Activated T-helper 2 cell treated with anti-CD3 and anti-CD28 coated beads, Interferon-gamma antibody, Interleukin-2, Interleukin-4, amounts not matched to agents 10 μg/mL and 5 μg/mL and 100 μg/mL, durations not matched to agents 14 hours and 24 hours and 36 hours (primary cell): ENCODE measurements around the gene HK1. TPM values are rescaled to one million over a fixed set of nuclear protein-coding genes. Genes with fewer than 3 reads are reported as not detected.

ENCODE experiments used
- DNase-seq: peaks from one replicate; pipeline ENCODE4 v3.0.0; 2021; ENCODE audit warnings: low spot score
- H3K27ac Mint-ChIP-seq: one replicate; pipeline ENCODE4 v1.8.0; 2021; ENCODE audit warnings: mixed read lengths
- H3K27me3 Mint-ChIP-seq: one replicate; pipeline ENCODE4 v1.8.0; 2021; ENCODE audit warnings: low read depth, mixed read lengths
- H3K36me3 Mint-ChIP-seq: one replicate; pipeline ENCODE4 v1.8.0; 2021; ENCODE audit warnings: low read depth, mixed read lengths
- H3K4me1 Mint-ChIP-seq: one replicate; pipeline ENCODE4 v1.8.0; 2021; ENCODE audit warnings: low read depth, mixed read lengths
- H3K4me3 Mint-ChIP-seq: one replicate; pipeline ENCODE4 v1.8.0; 2021; ENCODE audit warnings: low read depth, mild to moderate bottlenecking, moderate library complexity, mixed read lengths
- H3K9me3 Mint-ChIP-seq: one replicate; pipeline ENCODE4 v1.8.0; 2021; ENCODE audit warnings: mixed read lengths
- intact Hi-C: fragments of 100-400 bp; cut with micrococcal nuclease; formaldehyde crosslinking; loops from one replicate; pipeline ENCODE4 v1.15.1; 2023
- total RNA-seq: library from RNA; stranded (reverse); gene quantifications from 2 replicates; pipeline ENCODE4 v1.2.3, GENCODE V29; 2022

The HK1 gene
- total RNA-seq, 1 donor from 2014 or later = 197 TPM

DNA sequence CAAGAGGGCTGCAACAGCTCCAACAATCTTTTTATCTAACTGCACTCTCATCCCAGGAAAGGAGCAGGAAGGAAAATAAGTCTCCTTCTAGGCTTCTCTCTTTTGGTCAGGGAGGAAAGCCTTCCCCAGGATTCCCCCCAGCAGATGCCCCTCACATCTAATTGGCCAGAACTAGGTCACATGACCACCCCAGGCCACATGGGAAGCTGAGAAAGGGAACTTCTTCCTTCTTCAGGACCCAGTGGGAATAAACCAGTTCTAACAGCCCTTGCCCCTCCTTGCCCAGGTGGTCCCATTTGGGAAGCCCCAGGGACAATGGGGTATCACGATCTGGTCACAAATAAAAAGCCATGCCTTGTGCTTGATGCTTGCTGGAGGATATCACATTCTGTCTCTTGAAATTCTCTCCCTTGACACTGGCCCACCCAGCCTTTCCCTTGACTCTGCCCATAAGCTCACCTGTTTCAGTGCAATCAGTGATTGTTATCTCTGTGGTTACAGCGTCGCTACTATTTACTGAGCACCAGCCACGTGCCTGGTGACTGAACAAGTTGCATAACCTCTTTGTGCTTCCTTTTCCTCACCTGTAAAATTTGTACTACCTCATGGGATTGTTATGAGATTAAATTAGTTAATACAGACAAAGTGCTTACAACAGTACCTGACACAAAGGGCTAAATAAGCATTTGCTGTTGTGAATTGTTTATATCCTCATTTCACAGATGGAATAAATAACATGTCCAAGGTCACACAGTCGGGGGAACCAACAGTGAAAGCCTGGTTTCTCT is 147.4 kb downstream of the HK1 start:
- Mint-ChIP-seq H3K4me3 (no peak overlapping the region), H3K36me3 (no peaks in the 10 kb centered on the region), H3K4me1 (peaks cover 17% of the 10 kb centered on the region), H3K27me3 (no peaks in the 10 kb centered on the region), H3K27ac (no peak overlapping the region), H3K9me3 (no peaks in the 10 kb centered on the region)
- no peak for DNase-seq
- intact Hi-C loops = loop anchor here (2.0 kb wide), 1 partner anchor 81 kb away; no protein-coding TSS in a partner anchor

DNA sequence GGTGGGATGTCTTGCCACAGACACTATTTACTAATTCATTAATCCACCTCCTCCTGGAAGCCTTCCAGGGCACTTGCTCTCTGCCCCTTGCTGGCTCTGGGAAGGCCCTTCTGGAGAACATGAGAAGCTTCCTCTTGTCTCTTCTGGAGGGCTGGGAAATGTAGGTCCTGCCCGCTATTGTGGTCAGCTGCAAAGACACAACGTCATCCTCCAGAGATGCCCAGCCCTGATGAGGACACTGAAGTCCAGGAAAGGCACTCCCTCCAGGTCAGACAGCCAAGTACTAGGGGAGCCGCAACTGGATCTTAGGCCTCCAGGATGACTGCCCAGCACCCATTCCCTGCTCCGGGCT is 148.1 kb downstream of the HK1 start:
- intact Hi-C loops = loop anchor here (2.0 kb wide), 1 partner anchor 80 kb away; no protein-coding TSS in a partner anchor
- H3K27me3 Mint-ChIP-seq = no peaks in the 10 kb centered on the region
- DNase-seq = no peak
- H3K4me1 Mint-ChIP-seq = peaks cover 17% of the 10 kb centered on the region
- H3K9me3 Mint-ChIP-seq = no peaks in the 10 kb centered on the region
- no peak overlapping the region for H3K27ac Mint-ChIP-seq
- no peaks in the 10 kb centered on the region for H3K36me3 Mint-ChIP-seq
- no peak overlapping the region for H3K4me3 Mint-ChIP-seq

DNA sequence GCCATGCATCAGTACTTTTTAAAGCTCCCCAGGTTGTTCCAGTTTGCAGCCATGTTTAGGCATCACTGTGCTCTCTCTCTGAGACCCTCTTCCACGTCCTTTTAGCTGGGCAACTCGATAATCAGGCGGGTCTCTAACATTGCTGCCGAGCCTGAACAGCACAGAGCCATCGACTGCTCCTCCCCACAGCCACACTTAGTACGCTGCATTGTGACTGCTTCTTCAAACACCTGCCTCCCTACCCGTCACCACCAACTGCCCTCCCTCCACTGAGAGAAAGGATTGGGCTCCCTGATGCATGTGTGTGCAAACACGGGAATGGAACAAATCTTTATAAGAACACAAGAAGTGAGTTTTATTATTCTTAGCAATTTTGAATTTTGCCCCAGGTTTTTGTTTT is 149.9 kb downstream of the HK1 start:
- no peaks in the 10 kb centered on the region for H3K36me3 Mint-ChIP-seq
- no peak for DNase-seq
- intact Hi-C loops = no loop called here
- H3K4me3 Mint-ChIP-seq = no peak overlapping the region
- H3K27me3 Mint-ChIP-seq = peaks cover 2% of the 10 kb centered on the region
- peaks cover 17% of the 10 kb centered on the region for H3K4me1 Mint-ChIP-seq
- no peak overlapping the region for H3K27ac Mint-ChIP-seq
- H3K9me3 Mint-ChIP-seq = no peaks in the 10 kb centered on the region

DNA sequence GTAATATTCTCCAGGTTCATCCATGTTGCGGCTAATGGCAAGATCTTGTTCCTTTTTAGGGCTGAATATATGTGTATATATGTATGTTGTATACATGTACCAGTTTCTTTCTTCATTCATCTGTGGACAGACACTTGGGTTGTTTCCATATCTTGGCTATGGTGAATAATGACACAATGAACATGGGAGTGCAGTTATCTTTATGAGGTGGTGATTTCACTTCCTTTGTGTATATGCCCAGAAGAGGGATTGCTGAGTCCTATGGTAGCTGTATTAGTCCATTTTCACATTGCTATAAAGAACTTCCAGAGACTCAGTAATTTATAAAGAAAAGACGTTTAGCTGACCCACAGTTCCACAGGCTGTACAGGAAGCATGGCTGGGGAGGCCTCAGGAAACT is 155.9 kb downstream of the HK1 start:
- Mint-ChIP-seq H3K9me3 (no peaks in the 10 kb centered on the region), H3K36me3 (no peaks in the 10 kb centered on the region), H3K27ac (no peak overlapping the region), H3K4me3 (no peak overlapping the region), H3K4me1 (no peaks in the 10 kb centered on the region), H3K27me3 (peaks cover 13% of the 10 kb centered on the region)
- no peak for DNase-seq
- intact Hi-C loops = no loop called here

DNA sequence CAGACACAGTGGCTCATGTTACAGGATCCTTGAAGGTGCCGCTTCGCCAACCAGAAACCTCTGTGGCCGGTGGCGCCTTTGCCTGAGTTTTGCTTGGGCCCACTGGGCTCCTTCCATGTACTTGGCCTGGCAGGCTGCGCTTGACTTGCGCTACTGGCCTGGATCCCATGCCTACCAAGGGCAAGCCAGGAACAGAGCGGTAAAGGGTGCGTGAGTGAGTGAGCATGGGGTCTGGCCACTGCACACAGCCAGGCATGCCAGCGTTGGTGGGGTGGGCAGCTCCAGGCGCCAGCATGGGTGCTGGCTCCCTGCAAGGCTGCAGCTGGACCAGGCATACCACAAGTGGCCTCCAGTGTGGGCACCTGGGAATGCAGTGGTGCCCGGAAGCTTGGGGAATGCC is 156.6 kb downstream of the HK1 start:
- intact Hi-C loops = no loop called here
- Mint-ChIP-seq H3K4me1 (no peaks in the 10 kb centered on the region), H3K27me3 (peaks cover 13% of the 10 kb centered on the region), H3K9me3 (no peaks in the 10 kb centered on the region), H3K36me3 (no peaks in the 10 kb centered on the region), H3K27ac (no peak overlapping the region), H3K4me3 (no peak overlapping the region)
- no peak for DNase-seq

DNA sequence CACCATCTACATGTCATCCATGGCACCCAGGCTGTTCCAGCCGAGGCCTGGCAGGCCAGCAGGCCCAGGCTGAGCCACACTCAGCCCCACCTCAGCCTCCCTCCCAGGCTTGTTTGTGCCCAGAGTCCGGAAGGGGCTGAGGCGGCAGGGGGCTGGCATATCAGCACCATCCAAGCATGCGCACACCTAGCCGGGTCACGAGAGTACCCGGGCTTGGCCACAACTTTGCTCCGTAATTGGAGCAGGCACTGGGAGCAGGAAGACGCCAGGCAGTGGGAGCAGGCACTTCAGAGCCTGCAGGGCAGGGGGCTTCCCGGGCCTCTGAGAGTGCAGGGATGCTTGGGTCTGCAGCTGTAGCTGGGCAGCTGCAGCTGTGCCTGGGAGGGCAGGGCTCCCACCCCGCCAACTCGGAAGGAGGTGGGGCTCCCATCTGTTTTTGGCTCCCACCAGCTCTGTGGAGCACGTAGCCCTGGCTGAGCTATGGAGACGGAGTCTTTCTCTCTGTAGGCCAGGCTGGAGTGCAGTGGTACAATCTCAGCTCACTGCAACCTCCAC is 157.7 kb downstream of the HK1 start:
- no peaks in the 10 kb centered on the region for H3K9me3 Mint-ChIP-seq
- H3K4me1 Mint-ChIP-seq = no peaks in the 10 kb centered on the region
- DNase-seq = no peak
- no peaks in the 10 kb centered on the region for H3K36me3 Mint-ChIP-seq
- H3K27ac Mint-ChIP-seq = no peak overlapping the region
- peaks cover 13% of the 10 kb centered on the region for H3K27me3 Mint-ChIP-seq
- intact Hi-C loops = no loop called here
- H3K4me3 Mint-ChIP-seq = no peak overlapping the region

DNA sequence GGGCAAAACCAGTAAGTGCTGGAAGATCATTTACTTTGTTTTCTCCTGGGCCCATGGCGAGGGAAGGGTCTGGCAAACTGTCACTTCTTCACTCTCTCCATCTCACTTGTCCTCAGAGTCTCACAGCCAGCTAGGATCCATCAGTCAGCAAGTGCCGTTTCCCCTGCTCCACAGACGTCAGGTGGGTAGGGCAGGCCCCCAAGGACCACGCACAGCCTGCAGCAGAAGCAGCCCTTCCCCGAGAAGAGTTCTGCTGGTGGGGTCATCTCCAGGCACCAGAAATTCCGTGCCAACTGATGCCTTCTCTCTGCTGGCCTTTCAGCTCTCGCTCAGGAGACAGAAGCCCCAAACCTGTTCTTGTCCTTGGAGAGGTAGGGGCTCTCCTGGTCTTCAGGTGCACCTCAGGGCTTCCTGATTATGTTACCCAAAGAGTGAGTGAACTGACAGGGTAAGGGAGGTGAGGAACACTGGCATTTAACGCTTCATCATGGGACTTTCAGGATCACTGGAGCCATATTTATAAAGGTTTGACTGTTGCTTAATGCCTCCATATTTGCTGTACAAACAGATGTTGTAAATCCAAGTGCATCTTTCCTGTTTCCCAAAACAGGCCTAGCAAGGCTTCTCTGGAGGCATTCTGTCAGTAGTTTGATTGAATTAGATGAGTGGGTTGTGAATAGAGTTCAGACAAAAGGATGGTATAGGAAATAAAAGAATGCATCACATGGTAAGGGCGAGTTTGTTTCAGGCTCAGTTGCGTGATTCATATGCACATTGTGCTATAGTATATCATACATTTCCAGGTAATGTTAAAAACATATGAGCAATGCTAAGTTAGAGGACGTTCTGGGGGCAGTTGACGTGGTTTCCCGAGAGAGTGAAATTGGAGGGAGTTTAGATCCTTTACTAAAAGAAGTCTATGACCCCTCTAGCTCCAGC is 159.3 kb downstream of the HK1 start:
- H3K9me3 Mint-ChIP-seq = no peaks in the 10 kb centered on the region

DNA sequence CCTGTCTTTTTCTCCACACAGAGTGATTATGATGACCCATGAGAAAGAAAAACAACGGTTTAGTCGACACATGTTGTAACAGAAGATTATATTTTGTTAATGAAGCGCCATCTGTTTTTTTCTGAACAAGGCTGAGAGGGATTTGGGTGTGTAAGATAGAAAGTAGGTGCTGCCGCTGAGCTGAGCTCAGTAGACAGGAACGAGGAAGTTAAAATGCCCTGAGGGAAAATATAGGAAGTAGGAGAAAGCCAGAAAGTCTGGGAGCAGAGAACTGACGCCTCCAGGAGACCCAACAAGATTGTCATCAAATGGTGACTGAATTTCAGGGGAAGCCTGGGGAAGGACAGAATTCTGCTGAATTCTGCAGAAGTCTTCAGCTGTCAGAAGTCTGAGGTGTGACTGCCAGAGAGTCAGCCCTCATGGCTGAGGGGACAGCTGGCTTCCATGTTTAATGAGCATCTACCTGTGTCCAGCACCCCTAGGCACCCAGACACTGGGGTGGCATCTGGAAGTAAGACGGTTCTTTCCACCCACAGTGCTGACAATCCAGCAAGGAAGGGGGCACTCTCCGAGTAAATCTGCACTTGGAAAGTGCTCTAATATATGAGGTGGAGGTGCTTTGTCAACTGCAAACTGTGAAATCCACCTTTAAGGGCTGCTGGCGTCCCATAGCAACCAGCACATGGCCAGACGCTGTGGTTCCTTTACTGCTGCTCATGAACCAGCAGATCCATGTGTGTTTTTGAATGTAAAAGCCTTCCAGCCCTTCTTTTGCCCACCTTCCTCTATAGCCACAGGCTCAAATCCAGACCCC is 160.4 kb downstream of the HK1 start:
- intact Hi-C loops = no loop called here
- no peaks in the 10 kb centered on the region for H3K36me3 Mint-ChIP-seq
- no peak overlapping the region for H3K4me3 Mint-ChIP-seq
- H3K4me1 Mint-ChIP-seq = no peaks in the 10 kb centered on the region
- no peak overlapping the region for H3K27ac Mint-ChIP-seq
- no peaks in the 10 kb centered on the region for H3K9me3 Mint-ChIP-seq
- H3K27me3 Mint-ChIP-seq = peaks cover 16% of the 10 kb centered on the region
- DNase-seq = no peak

More for the DNA sequence above, 159.3 kb downstream of the HK1 start:
- Mint-ChIP-seq H3K27ac (no peak overlapping the region), H3K27me3 (peaks cover 11% of the 10 kb centered on the region), H3K4me3 (no peak overlapping the region), H3K4me1 (no peaks in the 10 kb centered on the region), H3K36me3 (no peaks in the 10 kb centered on the region)
- intact Hi-C loops = no loop called here
- no peak for DNase-seq

DNA sequence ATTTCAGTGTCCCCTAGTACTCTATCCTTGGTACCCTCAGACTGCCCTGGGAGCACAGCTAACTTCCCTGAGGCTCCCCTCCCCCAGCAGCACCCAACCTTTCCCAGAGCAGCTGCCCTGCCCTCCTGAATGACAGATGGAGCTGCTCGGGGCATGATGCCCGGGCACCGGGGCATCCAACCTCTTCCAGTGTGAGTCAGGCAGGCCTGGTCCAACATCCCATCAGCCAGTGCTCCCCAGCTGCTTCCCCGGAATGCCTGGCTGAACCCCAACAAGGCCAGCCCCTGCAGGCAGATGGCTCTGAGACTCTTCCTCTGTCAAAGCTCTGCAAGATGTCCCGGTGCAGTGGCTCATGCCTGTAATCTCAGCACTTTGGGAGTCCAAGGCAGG is 161.0 kb downstream of the HK1 start:
- no peak for DNase-seq
- no peak overlapping the region for H3K27ac Mint-ChIP-seq
- no peaks in the 10 kb centered on the region for H3K9me3 Mint-ChIP-seq
- H3K4me1 Mint-ChIP-seq = no peaks in the 10 kb centered on the region
- H3K27me3 Mint-ChIP-seq = peaks cover 14% of the 10 kb centered on the region
- H3K36me3 Mint-ChIP-seq = no peaks in the 10 kb centered on the region
- no peak overlapping the region for H3K4me3 Mint-ChIP-seq
- intact Hi-C loops = no loop called here

DNA sequence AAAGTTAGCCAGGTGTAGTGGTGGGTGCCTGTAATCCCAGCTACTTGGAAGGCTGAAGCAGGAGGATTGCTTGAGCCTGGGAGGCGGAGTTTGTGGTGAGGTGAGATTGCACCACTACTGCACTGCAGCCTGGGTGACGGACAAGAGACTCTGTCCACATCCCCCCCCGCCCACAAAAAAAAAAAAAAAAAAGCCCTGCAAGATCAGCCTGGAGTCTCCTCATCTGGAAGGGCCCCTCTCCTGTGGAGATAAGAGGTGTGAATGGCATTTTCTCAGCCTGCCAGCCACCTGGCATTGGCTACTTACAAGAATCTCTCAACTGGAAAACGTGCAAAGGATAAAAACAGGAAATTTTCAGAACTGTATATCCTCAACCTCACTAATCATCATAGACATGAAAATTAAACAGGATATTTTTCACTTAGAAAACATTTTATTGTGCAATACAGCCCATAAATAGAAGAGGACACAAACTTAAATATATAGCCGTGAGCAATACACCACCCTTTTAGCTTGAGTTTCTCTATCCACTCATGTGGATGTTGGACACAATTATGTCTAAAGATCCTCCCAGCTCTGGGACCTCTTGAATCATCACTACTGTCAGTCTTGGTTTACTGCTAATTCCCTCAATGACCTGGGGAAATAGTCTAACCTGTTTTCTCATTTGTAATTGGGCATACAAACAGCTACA is 161.7 kb downstream of the HK1 start:
- intact Hi-C loops = no loop called here
- no peaks in the 10 kb centered on the region for H3K4me1 Mint-ChIP-seq
- no peaks in the 10 kb centered on the region for H3K36me3 Mint-ChIP-seq
- H3K27ac Mint-ChIP-seq = no peak overlapping the region
- H3K9me3 Mint-ChIP-seq = no peaks in the 10 kb centered on the region
- no peak overlapping the region for H3K4me3 Mint-ChIP-seq
- no peak for DNase-seq
- peaks cover 14% of the 10 kb centered on the region for H3K27me3 Mint-ChIP-seq

DNA sequence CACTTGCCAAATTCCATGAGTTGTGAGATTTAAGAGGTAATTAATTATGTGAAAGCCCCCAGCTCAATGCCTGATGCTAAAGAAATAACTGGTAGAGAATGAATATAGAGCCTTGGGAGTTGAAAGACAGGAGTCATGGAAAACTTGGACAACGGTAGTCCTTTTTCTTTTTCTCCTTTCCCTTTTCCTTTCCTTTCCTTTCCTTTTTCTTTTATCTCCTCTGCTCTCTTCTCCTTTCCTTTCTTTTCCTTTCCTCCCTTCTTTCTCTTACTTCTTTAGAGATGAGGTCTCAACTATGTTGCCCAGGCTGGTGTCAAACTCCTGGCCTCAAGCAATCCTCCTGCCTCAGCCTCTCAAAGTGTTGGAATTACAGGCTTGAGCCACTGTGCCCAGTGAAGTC is 165.1 kb downstream of the HK1 start:
- Mint-ChIP-seq H3K27me3 (peaks cover 7% of the 10 kb centered on the region), H3K36me3 (no peaks in the 10 kb centered on the region), H3K9me3 (no peaks in the 10 kb centered on the region), H3K27ac (no peak overlapping the region), H3K4me3 (no peak overlapping the region), H3K4me1 (no peaks in the 10 kb centered on the region)
- DNase-seq = no peak
- intact Hi-C loops = no loop called here

DNA sequence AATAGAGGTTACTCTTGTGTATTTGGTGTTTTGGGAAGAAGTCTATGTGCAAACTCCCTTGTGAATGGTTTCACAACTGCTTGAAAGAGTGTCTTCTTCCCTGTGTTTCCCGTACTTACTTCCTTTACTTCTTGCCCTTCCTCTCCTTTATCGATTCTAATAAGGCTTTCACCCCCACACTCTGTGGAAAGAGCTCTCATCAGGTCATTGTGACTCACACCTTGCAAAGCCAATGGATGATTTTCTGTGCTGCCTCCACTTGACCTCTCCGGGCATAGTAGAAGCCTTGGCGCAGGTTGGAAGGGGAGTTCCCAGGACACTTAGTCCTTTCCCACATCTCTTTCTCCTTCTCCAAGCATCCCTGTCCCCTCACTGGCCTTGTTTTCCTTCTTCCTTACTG is 166.7 kb downstream of the HK1 start:
- Mint-ChIP-seq H3K4me1 (no peaks in the 10 kb centered on the region), H3K27ac (no peak overlapping the region), H3K9me3 (no peaks in the 10 kb centered on the region), H3K27me3 (peaks cover 10% of the 10 kb centered on the region), H3K4me3 (no peak overlapping the region), H3K36me3 (no peaks in the 10 kb centered on the region)
- intact Hi-C loops = no loop called here
- no peak for DNase-seq
